ENCODE measurements around the gene LPAR3.

GRCh38 chr1:84885469-84885868 is 7.5 kb downstream of the LPAR3 start:
- TF ChIP-seq CTCF (IDR thresholded peaks at IDR 0.05) (no peak), GABPA (IDR thresholded peaks at IDR 0.05; ENCODE audit: low read depth) (no peak), POLR2AphosphoS5 (IDR thresholded peaks at IDR 0.05; ENCODE audit: low read depth, low read length) (no peak), FOXJ3 (CRISPR knock-in tag; IDR thresholded peaks at IDR 0.05) (no peak), USF2 (IDR thresholded peaks at IDR 0.05; ENCODE audit: borderline replicate concordance, low read depth, low read length) (no peak), YY1 (IDR thresholded peaks at IDR 0.05; ENCODE audit: low read depth) (no peak)

Measured in SK-N-SH (cell line).